ENCODE measurements around the gene ITGAD. TPM values are rescaled to one million over a fixed set of nuclear protein-coding genes. Genes with fewer than 3 reads are reported as not detected.
"Not testable (repeated sequence)": the region's sequence is repeated elsewhere in the genome, so short reads cannot be mapped to it uniquely, and the experiment has no call there.

The ITGAD gene
- total RNA-seq, 1 donor from 2014 or later, result not detected

DNA sequence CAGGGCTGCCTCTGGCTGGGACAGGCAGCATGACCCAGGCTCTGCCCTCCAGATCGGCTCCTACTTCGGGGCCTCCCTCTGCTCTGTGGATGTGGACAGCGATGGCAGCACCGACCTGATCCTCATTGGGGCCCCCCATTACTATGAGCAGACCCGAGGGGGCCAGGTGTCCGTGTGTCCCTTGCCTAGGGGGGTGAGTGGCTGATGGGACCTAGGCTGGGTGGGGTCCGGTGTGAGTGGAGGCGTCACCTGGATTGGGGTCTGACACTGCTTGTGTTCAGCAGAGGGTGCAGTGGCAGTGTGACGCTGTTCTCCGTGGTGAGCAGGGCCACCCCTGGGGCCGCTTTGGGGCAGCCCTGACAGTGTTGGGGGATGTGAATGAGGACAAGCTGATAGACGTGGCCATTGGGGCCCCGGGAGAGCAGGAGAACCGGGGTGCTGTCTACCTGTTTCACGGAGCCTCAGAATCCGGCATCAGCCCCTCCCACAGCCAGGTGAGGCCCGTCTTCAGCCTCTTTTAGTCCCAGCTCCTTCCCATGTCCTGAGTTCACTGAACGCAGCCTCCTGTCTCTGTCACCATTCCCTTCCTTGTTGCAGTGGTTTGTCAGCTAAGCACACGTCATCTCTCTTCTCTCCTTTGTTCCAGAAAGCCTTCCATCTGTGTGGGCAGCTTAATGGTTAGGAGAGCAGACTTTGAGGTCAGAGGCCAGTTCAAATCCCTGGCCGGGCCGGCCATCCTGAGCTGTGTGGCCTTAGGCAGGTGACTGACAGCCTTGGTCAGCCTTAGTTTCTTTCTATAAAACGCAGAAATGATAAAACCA, 18.1 kb downstream of the ITGAD start:
- TF ChIP-seq, protein P1, sequence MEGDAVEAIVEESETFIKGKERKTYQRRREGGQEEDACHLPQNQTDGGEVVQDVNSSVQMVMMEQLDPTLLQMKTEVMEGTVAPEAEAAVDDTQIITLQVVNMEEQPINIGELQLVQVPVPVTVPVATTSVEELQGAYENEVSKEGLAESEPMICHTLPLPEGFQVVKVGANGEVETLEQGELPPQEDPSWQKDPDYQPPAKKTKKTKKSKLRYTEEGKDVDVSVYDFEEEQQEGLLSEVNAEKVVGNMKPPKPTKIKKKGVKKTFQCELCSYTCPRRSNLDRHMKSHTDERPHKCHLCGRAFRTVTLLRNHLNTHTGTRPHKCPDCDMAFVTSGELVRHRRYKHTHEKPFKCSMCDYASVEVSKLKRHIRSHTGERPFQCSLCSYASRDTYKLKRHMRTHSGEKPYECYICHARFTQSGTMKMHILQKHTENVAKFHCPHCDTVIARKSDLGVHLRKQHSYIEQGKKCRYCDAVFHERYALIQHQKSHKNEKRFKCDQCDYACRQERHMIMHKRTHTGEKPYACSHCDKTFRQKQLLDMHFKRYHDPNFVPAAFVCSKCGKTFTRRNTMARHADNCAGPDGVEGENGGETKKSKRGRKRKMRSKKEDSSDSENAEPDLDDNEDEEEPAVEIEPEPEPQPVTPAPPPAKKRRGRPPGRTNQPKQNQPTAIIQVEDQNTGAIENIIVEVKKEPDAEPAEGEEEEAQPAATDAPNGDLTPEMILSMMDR (conservative IDR thresholded peaks at IDR 0.05; ENCODE audit: low read depth, low read length), result no peak
- H3K4me3 ChIP-seq (ENCODE audit: low read depth, low read length), result no peak overlapping the region
- DNase-seq (ENCODE audit: low read depth), result no peak

DNA sequence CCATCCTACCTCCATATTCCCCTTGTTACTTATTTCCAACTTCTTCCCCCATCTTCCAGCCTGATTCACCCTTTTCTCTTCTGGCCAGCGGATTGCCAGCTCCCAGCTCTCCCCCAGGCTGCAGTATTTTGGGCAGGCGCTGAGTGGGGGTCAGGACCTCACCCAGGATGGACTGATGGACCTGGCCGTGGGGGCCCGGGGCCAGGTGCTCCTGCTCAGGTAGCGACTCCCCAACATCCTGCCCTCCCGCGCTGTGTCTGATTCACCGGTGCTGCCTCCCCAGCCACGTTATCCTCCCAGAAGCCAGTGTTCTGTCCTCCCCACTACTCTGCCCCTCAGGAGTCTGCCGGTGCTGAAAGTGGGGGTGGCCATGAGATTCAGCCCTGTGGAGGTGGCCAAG, 19.6 kb downstream of the ITGAD start:
- TF ChIP-seq, protein P1 (conservative IDR thresholded peaks at IDR 0.05; ENCODE audit: low read depth, low read length), result no peak
- H3K4me3 ChIP-seq (ENCODE audit: low read depth, low read length), result no peak overlapping the region
- no peak for DNase-seq (ENCODE audit: low read depth)

DNA sequence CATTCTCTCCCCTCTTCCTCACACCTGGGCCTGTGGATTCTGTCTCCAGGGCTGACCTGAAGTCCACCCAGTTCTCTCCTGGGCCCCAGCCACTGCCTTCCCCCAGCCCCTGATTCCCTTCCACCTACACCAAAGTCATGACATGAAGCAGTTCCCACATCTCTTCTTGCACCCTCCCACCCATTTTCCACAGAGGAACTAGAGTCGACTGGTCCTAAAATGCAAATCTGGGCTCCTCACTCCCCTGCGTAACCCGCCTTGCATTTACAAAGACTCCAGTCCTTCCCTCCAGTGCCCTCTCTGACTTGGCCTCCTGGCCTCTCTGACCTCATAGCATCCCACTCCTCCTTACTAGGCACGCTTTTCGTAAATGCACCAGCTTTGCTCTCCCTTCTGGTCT, 20.2 kb downstream of the ITGAD start:
- DNase-seq (ENCODE audit: low read depth), result no peak
- H3K4me3 ChIP-seq (ENCODE audit: low read depth, low read length), result no peak overlapping the region
- TF ChIP-seq, protein P1 (conservative IDR thresholded peaks at IDR 0.05; ENCODE audit: low read depth, low read length), result no peak

DNA sequence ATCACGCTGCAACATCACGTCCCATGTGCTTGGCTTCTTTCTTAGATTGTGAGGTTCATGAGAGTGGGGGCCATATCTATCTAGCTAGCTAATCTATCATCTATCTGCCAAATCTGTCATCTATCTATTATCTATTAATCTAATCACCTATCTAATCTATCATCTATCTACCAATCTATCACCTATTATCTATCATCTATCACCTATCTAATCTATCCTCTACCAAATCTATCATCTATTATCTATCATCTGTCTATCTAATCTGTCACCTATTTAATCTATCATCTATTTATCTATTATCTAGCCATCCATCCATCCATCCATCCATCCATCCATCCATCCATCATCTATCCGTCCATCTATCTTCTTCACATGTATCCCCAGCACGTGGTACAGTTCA, 20.8 kb downstream of the ITGAD start:
- no peak for DNase-seq (ENCODE audit: low read depth)
- H3K4me3 ChIP-seq (ENCODE audit: low read depth, low read length), result no peak overlapping the region
- TF ChIP-seq, protein P1 (conservative IDR thresholded peaks at IDR 0.05; ENCODE audit: low read depth, low read length), result no peak

DNA sequence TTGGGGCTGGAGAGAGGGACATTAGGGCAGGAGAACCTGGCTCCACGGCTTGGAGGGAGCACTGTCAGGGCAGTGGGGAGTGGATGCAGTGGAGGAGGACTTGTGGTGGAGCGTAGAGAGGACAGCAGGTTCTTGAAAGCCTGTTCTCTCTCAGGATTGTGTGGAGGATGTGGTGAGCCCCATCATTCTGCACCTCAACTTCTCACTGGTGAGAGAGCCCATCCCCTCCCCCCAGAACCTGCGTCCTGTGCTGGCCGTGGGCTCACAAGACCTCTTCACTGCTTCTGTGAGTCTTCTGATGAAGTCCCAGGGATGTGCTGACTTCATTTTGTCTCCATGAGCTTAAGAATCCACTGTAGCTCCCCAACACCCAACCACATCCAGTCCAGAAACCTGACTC, 21.6 kb downstream of the ITGAD start:
- DNase-seq (ENCODE audit: low read depth), result no peak
- no peak overlapping the region for H3K4me3 ChIP-seq (ENCODE audit: low read depth, low read length)
- TF ChIP-seq, protein P1 (conservative IDR thresholded peaks at IDR 0.05; ENCODE audit: low read depth, low read length), result no peak

DNA sequence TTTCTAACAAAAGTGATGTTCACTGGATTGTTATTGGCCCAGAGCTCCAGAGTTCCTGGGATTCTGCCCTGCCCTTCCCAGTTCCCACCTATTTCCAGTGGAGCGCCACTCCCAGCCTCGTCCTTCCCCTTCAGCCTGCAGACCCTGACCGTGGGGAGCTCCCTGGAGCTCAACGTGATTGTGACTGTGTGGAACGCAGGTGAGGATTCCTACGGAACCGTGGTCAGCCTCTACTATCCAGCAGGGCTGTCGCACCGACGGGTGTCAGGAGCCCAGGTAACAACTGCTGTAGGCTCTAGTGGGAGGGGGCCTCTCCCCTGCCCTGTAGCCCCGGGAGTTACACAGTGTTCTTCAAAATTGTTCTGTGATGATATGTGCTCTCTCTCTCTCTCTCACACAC, 23.2 kb downstream of the ITGAD start:
- no peak for DNase-seq (ENCODE audit: low read depth)
- TF ChIP-seq, protein P1 (conservative IDR thresholded peaks at IDR 0.05; ENCODE audit: low read depth, low read length), result no peak

DNA sequence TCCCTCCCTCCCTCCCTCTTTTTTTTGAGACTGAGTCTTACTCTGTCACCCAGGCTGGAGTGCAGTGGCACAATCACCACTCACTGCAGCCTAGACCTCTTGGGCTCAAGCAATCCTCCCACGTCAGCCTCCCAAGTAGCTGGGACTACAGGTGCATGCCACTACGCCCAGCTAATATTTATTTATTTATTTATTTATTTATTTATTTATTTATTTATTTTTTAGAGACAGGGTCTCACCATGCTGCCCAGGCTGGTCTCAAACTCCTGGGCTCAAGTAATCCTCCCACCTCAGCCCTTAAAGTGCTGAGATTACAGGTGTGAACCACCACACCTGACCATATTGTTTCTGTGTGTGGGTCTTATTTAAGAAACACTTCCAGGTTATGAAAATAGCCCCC, 23.9 kb downstream of the ITGAD start:
- DNase-seq (ENCODE audit: low read depth); H3K4me3 ChIP-seq (ENCODE audit: low read depth, low read length): not testable (repeated sequence)

More for the DNA sequence above, 23.2 kb downstream of the ITGAD start:
- no peak overlapping the region for H3K4me3 ChIP-seq (ENCODE audit: low read depth, low read length)

Data from epithelial cell of proximal tubule (primary cell).